LNCaP clone FGC (cell line): ENCODE data around the gene CNRIP1.

ENCODE experiments used
- DNase-seq: peaks from one replicate; pipeline ENCODE4 v3.0.0-alpha.2; 2011; ENCODE audit warnings: low read depth
- H3K4me3 ChIP-seq: 2 replicates; pipeline ENCODE4 v1.5.1; 2011; ENCODE audit warnings: mild to moderate bottlenecking, low read depth, low read length, control low read depth
- TF ChIP-seq, protein P1 (sequence below): IDR thresholded peaks from 2 replicates; pipeline ENCODE4 v1.5.1; 2012; ENCODE audit warnings: mild to moderate bottlenecking; ENCODE audit not compliant: control insufficient read depth, insufficient read depth; ENCODE audit errors: extremely low read depth

Gene CNRIP1

DNA sequence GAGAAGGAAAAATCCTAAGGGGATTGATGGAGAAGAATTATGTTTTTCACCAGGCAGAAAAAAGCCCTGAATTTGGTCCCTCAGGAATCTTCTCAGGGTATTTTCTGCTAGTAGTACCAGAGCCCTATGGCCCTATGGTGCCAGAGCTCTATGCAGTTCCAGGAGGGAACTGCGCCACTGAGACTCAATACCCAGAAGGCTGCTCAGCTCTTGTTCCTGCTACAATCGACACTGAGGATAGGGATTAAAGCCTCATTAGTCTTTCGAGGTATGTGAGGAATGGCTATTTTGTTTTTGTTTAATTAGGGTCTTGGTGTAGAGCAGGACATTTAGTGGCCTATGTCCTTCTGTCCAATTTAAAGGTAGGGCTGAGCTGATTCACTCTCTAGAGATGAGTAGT, 45.7 kb downstream of the CNRIP1 start:
- no peak for DNase-seq
- TF ChIP-seq, protein P1, sequence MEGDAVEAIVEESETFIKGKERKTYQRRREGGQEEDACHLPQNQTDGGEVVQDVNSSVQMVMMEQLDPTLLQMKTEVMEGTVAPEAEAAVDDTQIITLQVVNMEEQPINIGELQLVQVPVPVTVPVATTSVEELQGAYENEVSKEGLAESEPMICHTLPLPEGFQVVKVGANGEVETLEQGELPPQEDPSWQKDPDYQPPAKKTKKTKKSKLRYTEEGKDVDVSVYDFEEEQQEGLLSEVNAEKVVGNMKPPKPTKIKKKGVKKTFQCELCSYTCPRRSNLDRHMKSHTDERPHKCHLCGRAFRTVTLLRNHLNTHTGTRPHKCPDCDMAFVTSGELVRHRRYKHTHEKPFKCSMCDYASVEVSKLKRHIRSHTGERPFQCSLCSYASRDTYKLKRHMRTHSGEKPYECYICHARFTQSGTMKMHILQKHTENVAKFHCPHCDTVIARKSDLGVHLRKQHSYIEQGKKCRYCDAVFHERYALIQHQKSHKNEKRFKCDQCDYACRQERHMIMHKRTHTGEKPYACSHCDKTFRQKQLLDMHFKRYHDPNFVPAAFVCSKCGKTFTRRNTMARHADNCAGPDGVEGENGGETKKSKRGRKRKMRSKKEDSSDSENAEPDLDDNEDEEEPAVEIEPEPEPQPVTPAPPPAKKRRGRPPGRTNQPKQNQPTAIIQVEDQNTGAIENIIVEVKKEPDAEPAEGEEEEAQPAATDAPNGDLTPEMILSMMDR, result no peak
- H3K4me3 ChIP-seq, result no peak overlapping the region

DNA sequence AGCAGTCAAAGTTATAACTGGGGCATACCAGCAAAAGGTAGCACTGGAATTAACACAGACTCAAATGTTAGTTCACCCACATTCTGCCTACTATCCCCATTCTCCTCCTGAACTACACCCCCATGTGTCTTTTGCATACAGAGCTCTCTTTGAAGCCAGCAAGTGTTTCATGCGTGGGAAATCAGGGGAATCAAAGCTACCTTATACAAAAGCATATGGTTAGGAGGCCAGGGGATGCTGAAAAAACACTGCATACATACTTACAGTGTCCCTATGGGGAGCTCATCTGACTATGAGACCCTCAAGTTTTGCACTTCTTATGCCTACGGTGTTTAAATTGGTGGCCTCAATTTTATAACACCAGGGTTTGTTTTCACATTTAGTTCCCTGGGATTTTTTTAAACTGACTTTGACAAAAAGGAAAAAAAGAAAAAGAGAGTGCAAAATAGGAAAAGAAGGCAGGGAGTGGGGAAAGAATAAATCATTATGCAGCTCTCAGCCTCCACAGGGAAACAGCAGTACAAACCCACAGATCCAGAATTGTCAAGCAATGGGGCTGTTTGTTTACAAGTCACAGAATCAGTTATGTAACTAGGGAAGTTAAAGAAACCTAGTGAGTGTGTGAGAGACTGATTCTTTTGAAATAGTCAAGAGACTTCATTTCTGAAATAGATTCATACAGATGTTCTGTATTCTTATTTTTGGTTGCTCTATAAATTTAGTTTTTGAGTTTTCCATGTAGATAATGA, 47.3 kb downstream of the CNRIP1 start:
- no peak for DNase-seq
- TF ChIP-seq, protein P1, result no peak
- H3K4me3 ChIP-seq, result no peak overlapping the region

DNA sequence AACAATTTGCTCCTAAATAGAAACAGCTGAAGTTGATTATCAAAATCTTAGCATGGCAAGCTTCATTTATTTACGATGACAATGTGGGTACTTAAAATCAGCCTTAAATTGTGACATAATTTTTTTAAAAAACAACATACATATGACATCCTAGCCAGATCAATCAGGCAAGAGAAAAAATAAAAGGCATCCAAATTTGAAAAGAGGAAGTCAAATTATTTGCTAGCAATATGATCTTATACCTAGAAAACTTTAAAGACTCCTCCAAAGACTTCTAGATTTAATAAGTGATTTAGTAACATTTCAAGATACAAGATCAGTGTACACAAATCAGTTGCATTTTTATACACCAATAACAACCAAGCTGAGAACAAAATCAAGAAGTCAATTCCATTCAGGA, 53.1 kb downstream of the CNRIP1 start:
- H3K4me3 ChIP-seq, result no peak overlapping the region
- TF ChIP-seq, protein P1, result no peak
- no peak for DNase-seq

DNA sequence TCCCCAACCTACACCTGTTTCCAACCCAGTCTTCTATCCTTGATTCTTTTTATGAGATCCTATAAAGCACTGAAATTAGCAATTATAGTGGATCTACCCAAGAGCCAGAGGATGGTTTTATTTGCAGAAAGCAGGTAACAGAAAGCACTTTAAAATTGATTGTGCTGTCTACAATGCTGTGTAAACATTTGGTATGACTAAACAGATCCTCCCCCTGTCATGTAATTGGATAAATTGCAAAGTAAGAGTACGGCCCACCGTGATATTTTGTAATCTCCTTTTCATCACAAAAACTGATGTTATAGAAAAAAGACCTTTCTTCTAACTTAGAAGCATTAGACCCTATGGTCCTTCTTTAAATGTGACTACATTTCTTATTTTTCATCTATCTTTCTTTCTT, 56.1 kb downstream of the CNRIP1 start:
- no peak for DNase-seq

DNA sequence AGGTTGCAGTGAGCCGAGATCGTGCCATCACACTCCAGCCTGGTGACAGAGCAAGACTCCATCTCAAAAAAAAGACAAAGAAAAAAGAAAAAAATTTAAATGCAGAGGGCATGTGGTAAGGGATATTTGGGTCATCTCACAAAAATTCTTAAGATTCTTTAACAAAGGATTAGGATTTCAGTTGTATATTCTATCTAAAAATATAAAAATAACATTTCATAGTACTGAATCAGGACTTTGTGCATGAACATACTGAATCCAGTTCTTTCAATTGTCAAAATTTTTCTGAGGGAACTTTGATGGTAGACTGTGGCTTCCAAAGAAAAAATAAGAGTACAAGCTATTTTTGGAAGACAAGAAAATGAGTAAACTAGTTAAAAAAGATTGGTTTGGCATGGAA, 60.9 kb downstream of the CNRIP1 start:
- TF ChIP-seq, protein P1, result no peak
- DNase-seq, result no peak

More for the DNA sequence above, 56.1 kb downstream of the CNRIP1 start:
- H3K4me3 ChIP-seq, result no peak overlapping the region
- TF ChIP-seq, protein P1, result no peak

DNA sequence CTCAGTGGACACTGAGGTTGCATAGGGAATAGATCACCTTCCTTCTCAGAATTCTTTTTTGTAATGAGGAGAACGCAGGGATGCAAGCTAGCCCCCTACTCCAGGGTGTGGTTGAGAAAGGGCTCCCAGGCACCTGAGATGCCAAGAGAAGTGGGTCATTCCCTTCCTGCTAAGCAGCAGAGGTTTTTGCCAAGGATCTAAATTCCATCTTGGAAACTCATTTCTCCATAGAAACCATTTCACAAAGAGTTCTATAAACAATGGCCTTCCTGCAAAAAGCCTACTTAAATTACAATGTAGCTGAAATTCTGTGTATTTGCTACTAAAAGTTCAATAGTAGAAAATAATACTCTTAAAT, 63.7 kb downstream of the CNRIP1 start:
- DNase-seq, result no peak
- TF ChIP-seq, protein P1, result no peak
- no peak overlapping the region for H3K4me3 ChIP-seq

More for the DNA sequence above, 60.9 kb downstream of the CNRIP1 start:
- H3K4me3 ChIP-seq, result no peak overlapping the region

DNA sequence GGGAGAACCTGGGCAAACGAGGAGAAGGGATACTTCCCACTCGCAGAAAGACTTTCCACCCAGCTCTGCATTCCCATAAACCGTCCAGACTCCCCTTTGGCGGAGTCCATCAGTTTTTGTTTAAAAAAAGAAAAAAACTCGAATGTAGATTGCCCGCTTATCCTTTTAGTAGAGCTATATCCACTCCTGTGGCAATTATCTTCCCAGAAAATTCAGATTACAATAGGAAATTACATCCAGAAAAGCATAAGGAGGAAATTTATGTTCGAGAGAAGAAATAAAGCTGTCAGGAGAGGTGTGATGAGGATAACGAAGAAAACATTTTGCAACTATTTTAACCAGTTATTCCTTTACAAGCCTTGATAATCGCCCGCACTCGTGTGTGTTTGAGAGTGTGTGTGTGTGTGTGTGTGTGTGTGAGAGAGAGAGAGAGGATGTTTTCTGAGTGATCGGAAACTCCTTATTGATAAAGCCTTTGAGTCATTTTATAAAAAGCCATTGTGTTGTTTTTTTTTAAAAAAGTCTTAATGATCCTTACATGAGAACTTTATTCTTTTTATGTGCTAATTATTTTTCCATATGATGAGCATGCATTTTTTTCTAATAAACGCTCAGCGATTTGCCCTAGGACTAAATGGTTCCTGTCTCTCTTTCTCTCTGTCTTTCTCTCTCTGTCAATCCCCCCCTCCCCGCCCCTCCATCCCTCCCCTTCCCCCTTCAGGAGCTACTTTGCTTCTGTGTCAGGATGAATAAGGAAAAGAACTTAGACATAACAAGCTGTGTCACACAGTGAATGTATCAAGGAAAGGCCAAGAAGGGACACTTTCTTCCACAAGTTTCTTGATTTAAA, 66.3 kb downstream of the CNRIP1 start:
- TF ChIP-seq, protein P1, result no peak
- DNase-seq, result no peak
- H3K4me3 ChIP-seq, result peak overlapping the region; percentile 78
